Frontal cortex (tissue), 4 donors: ENCODE data around the gene PYCR2. TPM values are rescaled to one million over a fixed set of nuclear protein-coding genes. Genes with fewer than 3 reads are reported as not detected.
"Not testable (repeated sequence)": the region's sequence is repeated elsewhere in the genome, so short reads cannot be mapped to it uniquely, and the experiment has no call there.

Source experiments
- DNase-seq, 2 donors: peaks; one replicate each; pipeline ENCODE4 v3.0.0; 2012; ENCODE audit warnings: low spot score in 2 of 2
- FAIRE-seq: peaks from 2 replicates; lab custom pipeline; 2012; peaks lifted over from hg19 to GRCh38; lab: Jason Lieb, UNC
- total RNA-seq: library from RNA; depleted of rRNA; stranded (reverse); fragments of >200 nt; gene quantifications from one replicate; pipeline ENCODE4 v1.2.3, GENCODE V29; 2014
- donor health status: control.
- donor health status: control.
- donor health status: control.

PYCR2 gene
- total RNA-seq, 1 donor from 2014 or later, result 14.3 TPM

DNA sequence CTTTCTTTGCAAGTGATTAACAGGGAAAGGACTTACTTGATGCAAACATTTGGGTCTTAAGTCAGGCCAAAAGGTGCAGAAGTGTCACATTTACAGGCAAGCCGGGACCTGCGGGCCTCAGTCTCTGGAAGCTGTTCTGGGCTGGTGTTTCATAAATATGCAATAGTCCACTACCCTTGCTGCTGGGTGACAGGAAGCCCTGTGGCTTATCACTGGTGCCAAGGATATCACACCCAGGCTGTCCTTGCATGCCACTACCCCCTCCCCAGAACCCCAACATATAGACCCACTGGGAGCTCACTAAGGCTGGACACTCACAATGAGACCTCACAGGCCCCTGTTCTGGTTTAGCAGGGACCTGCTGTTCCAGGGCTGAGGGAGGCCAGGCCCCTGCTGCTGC, 20.3 kb upstream of the PYCR2 start:
- FAIRE-seq, result no peak
- DNase-seq, result no peak

DNA sequence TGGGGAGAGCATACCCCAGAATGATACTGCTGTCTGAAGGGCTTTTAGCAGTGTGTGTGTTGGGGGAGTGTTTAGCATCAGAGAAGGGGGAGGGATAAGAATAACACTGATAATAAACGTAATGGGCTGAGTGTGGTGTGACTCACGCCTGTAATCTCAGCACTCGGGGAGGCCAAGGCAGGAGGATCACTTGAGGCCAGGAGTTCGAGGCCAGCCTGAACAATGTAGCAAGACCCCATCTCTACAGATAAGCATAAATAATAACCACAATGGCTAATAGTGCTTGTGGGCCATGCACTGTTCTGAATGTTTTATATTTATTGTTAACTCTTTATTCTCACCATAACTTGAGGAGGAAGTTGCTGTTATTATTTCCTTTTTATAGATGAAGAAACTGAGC, 19.5 kb upstream of the PYCR2 start:
- FAIRE-seq (no peak), DNase-seq (no peak)

DNA sequence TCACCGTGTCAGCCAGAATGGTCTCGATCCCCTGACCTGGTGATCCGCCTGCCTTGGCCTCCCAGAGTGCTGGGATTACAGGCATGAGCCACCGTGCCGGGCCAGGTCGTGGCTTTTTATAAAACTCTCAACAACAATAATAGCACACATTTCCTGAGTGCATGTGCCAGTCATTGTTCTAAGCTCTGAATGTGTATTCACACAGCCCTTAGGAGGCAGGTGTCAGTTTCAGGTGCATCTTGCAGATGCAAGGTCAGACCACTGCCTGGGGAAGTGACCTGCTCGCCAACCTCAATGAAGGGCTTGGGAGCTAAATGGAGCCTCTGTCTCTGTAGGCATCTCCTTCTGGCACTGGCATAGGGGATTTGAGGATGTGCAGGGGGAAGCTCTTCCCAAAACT, 18.5 kb upstream of the PYCR2 start:
- DNase-seq (no peak), FAIRE-seq (no peak)

DNA sequence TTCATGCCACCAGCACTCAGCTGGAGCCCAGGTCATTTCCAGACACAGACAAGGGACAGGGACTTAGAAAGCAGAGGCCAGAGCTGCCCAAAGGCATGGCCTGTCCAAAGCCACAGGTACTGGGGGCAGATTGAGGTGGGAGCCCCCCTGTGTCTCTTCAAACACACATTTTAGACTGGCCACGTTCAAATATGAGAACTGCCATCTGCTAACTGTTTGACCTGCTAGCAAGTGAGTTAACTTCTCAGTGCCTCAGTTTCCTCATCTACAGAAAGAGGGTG, 17.8 kb upstream of the PYCR2 start:
- DNase-seq, result no peak
- no peak for FAIRE-seq

DNA sequence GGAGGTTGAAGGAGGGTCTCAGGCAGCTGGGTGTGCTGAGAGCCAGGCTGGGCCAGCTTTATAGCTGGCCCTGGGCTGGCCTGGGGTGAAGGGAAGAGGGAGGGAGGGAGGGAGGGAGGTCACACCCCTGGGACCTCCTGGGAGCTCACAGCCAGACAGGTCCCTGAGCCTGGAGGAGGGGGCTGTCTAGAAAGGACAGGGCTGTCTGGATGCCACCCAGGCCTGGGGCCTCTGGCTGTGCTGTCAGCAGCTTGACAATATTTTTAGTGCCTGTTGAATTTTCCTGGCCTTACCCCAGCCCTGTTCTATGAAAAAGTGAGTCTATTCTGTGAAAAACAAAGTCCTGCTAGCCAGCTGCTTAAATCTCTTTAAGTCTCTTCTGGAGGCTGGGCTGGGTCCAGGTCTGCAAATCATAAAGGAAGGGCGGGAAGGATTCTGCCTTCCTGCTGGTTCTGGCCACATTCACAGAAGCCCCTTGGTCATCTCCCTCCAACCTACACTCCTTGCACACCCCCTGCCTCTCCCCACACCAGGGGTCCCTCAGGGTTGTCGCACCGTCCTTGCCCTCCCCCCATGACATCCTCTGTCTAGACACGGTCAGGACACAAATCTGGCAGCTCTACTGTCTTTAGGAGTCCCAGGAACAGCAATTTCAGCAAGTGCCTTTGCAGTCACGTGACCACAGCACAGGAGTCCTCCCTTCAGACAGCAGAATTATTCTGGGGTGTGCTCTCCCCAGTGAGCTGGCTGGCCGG, 17.3 kb upstream of the PYCR2 start, which contains the start of gene LEFTY2:
LEFTY2 (minus strand) TSS at position 34 of the 755 bp plus-strand sequence. CDS start 80 bp downstream, outside the sequence.
- DNase-seq (no peak), FAIRE-seq (no peak)

DNA sequence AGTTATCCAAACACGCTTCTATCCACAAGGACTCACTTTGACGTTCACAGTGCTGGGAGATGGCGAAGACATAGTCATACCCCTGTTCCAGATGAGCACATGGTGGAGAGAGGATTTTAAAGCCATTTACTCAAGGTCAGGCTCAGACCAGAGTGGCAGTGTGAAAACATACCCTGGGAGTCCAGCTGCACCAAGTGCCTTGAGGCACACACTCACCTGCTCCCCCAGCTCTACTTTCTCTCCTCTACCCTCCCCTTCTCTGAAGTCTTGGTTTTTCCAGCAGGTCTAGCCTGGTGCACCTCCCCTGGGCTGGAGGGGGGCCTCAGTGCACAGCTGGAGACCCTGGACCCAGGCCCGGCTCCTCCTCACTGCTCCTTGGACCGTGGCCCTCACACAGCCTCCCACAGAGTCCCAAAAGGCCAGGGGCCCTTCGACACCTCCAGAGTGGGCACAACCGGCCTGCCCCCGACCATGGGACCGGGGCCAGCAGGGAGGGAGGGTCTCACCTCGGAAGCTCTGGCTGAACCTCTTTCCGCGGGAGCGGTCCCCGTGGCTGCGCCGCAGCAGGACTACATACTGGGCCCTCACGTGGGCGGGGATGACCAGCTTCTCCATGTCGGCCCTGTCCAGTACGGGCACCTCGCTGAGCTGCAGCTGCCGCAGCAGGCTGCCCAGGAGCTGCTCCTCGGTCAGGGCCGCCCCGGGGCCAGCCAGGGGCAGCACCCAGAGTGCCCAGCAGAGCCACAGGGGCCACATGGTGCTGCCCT, 16.5 kb upstream of the PYCR2 start:
- FAIRE-seq (no peak), DNase-seq (no peak)

DNA sequence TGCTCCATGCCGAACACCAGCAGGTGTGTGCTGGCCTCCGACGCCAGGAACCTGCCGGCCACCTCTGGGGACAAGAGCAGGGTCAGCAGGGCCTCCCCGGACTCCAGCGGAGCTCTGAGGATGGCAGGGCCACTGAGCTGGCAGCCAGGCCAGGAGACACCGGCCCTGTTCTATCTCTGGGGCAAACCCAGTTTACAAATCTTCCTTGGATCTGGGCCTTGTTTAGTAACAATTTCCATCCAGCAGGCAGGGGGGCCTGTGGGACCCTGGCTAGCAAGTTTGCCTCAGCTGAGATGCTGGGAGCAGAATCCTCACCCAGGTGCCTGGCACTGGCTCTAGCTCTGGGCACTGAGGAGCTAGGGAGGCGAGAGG, 15.9 kb upstream of the PYCR2 start:
- FAIRE-seq, DNase-seq: not testable (repeated sequence)

DNA sequence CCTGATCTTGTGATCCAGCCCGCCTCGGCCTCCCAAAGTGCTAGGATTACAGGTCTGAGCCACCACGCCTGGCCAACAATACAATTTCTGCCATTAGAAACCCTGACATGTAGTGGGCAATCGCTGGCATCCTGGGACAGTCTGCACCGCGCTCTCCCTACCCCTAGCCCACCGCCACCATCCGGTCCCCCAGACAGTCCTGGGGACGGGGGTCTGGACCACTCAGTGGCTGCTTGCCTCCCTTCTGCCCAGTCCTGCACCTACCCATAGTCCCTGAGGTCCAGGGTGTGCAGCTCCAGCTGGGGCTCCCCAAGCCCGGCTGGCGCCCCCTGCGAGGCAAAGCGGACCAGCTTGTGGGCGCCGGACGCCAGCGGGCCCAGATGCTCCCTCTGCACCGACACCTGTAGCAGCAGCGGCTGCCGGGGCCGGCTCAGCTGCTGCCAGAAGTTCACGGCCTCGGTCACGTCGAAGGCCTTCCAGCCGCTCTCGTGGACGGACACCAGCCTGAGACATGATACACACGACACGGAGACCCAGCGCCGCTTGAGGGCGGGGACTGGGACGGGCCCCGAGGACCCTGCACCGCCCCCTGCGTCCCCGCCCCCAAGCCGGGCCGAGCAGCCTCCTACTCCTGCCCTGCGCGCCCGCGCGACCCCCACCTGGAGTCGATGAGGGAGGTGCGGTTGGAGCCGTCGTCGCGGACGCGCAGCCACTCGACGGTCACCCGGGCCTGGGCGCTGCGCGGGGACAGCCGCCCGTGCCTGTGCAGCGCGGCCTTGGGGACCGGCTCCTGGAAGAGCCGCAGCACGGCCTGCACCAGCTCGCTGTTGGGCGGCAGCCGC, 15.3 kb upstream of the PYCR2 start:
- DNase-seq, FAIRE-seq: not testable (repeated sequence)

DNA sequence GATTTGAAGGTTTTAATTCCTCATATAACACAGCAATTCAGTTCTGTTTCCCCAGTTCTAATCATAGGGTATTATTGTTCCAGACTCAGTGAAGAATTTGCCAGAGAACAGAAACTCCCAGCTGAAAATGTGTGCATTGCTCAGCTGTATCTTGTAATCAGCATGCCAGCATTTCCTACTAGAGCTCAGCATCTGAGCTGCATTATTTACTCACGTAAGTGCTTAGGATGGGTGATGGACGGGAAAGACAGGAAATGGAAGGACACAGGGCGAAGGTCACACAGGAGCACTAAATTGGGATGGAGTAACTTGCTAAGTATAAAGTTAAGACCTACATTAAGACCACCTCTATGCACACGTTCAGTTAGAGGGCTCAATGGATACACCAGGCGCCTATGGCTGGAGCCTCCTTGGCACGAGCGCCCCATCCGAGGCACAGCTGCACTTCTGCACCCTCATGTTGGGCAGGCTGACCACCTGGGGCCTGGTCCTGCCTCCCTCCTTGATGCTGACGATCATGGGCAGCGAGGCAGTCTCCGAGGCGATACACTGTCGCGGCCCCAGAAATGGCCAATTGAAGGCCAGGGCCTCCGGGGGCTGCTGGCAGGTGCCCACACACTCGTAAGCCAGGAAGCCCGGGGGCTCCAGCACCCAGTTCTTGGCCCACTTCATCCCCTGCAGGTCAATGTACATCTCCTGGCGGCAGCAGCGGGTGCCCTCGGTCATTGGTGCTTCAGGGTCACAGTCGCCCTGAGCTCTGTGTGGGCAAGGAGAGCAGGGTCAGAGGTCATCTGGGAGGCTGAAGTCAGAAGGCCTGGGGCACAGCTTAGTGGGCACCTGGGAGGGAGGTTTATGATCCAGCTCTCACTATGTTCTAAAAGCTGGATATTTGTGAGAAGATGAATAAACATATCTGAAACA, 13.3 kb upstream of the PYCR2 start:
- FAIRE-seq (no peak), DNase-seq (no peak)

DNA sequence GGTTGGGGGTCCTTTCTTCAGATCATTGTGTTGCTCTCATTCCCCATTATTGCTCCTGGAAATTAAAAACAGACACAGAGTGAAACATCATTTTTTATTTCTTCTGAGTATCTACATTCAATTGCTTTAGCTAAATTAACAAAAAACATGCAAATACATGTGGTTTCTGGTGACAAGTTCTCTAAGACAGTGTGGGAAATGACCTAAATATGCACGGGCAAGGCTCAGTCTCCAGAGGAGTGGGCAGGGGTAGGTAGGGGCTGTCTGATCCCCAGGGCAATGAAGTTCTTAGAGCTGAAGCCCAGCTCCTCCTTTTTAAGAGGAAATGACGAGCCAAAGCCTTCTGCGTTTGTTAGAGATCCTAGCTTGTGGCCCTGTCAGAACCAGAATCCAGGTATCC, 12.5 kb upstream of the PYCR2 start:
- DNase-seq, result no peak
- FAIRE-seq, result no peak

DNA sequence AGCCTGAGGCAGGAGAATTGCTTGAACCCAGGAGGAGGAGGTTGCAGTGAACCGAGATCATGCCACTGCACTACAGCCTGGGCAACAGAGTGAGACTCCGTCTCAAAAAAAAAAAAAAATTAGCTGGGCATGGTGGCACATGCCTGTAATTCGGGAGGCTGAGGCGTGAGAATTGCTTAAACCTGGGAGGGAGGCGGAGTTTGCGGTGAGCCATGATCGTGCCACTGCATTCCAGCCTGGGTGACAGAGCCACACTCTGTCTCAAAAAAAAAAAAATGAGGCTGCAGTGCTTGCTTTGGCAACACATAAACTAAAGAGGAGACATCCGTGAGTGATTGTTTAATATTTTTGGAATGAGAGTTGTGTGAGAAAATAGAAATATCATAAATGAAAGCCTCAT, 12.0 kb upstream of the PYCR2 start:
- not testable (repeated sequence) for FAIRE-seq

DNA sequence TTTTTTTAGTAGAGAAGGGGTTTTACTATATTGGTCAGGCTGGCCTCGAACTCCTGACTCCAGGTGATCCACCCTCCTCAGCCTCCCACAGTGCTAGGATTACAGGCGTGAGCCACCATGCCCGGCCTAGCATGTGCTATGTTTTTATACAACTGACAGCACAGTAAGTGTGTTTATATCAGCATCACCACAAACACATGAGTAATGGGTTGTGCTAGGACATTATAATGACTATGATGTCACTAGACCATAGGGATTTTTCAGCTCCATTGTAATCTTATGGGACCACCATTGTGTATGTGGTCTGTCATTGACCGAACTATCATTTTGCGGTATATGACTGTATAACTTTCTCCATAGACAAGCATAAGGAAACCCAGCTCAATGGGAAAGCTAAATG, 10.7 kb upstream of the PYCR2 start:
- no peak for DNase-seq
- no peak for FAIRE-seq

More for the DNA sequence above, 12.0 kb upstream of the PYCR2 start:
- DNase-seq, result not testable (repeated sequence)

DNA sequence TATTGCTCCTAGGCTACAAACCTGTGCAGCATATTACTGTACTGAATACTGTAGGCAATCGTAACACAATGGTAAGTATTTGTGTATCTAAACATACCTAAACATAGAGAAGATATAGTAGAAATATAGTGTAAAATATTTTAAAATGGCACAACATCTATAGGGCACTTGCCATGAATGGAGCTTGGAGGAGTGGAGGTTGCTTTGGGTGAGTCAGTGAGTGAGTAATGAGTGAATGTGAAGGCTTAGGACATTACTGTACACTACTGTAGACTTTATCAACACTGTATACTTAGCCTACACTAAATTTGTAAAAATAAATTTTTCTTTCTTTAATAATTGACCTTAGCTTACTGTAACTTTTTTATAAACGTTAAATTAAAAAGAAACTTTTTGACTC, 9.0 kb upstream of the PYCR2 start:
- DNase-seq, result no peak

DNA sequence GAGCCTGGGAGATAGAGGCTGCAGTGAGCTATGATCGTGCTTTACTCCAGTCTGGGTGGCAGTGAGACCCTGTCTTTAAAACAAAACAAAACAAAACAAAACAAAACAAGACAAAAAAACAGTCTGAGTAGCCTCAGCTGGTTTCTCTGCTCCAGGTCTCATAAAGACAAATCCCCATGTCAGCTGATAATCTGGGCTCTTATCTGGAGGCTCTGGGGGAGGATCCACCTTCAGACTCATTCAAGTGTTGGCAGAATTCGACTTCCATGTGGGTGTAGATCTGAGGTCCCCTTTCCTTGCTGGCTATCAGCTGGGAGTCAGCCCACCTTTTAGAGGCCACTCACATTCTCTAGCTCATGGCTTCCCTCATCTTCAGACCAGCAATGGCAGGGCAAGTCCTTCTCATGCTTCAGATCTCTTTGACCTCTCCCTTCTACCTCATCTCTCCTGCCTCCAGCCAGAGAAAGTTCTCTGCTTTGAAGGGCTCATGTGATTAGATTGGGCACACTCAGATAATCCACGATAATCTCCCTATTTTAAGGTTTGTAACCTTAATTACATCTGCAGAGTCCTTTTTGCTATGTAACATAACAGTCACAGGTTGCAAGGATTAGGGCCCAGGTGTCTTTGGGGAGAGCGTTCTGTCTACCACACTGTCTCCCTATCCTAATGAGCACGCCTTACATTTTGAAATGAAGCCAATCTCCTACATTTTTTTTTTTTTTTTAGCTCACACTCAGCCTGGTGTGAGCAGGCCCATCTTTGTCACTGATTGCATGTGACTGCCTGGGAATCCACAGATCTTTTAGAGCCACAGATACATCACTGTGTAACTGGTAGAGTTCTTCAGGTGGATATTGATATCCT, 7.5 kb upstream of the PYCR2 start:
- DNase-seq, result no peak
- FAIRE-seq, result no peak

More for the DNA sequence above, 9.0 kb upstream of the PYCR2 start:
- FAIRE-seq, result no peak

DNA sequence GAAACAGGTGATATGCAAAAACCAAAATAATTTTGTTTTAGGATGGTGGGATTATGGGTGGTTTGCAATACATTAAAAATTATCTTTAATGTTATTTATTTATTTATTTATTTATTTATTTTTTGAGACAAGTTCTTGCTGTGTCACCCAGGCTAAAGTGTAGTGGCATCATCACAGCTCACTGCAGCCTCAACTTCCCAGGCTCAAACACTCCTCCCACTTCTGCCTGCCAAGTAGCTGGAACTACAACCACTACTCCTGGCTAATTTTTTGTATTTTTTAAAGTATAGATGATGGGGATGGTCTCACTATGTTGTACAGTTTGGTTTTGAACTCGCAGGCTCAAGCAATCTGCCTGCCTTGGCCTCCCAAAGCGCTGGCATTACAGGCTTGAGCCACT, 6.5 kb upstream of the PYCR2 start:
- DNase-seq, result no peak
- no peak for FAIRE-seq

DNA sequence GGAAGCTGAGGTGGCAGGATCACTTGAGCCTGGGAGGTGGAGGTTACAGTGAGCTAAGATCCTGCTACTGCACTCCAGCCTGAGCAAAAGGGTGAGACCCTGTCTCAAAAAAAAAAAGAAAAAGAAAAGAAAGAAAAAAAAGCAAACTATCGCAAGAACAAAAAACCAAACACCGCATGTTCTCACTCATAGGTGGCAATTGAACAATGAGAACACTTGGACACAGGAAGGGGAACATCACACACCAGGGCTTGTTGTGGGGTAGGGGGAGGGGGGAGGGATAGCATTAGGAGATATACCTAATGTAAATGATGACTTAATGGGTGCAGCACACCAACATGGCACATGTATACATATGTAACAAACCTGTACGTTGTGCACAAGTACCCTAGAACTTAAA, 5.4 kb upstream of the PYCR2 start:
- not testable (repeated sequence) for FAIRE-seq, DNase-seq

DNA sequence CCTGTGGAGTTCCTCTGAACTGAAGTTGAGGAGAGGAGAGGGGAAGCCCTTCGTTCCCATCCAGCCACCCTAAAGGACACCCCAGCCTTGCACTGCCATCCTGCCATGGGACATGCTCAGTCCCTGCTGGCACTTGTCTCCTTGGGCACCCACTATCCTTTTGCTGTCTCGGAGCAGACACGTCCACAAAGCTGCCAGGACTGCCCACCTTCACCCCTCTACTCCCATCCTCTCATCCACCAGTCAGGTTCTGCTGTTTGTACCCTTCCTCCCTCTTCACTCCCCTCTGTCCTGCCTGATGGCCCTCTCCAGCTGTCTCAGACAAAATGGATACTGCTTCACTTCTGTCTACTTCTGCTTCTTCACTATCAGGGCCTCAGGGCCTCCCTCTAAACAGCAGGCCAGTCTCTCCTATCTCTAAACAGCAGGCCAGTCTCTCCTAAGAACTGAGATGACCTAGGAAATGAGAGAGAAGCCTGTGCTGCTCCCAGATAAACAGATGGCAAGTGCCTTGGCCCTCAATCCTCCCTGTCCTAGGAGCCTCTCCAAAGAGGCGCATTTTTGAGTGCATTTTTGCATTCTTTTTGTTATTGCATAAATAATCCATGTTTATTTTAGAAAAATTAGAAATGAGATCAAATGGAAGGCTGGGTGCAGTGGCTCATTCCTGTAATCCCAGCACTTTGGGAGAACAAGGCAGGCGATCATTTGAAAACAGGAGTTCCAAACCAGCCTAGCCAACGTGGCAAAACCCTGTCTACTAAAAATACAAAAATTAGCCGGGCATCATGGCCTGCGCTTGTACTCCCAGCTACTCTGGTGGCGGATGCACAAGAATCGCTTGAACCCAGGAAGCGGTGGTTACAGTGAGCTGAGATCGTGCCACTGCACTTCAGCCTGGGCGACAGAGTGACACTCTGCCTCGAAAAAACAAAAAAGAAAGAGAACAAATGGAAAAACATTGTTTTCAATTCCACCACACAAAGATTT, 4.4 kb upstream of the PYCR2 start:
- FAIRE-seq, result no peak

More for the DNA sequence above, 4.4 kb upstream of the PYCR2 start:
- DNase-seq, result no peak
